Stimulated activated memory B cell treated with anti-CD40 and anti-IgM and Interleukin-4, amounts not matched to agents 10 μg/mL and 1 μg/mL and 100 μg/mL, for 72 hours (primary cell): ENCODE results near the gene BLOC1S5.
"Not testable (repeated sequence)": the region's sequence is repeated elsewhere in the genome, so short reads cannot be mapped to it uniquely, and the experiment has no call there.

ENCODE experiments used
- ATAC-seq: fragments of 150-1000 bp; cut with Tn5 transposase; 2 replicates; pipeline ENCODE4 v1.10.0; 2021
- H3K27ac Mint-ChIP-seq: one replicate; pipeline ENCODE4 v1.8.0; 2022; ENCODE audit warnings: mild to moderate bottlenecking, mixed read lengths
- H3K27me3 Mint-ChIP-seq: one replicate; pipeline ENCODE4 v1.8.0; 2022; ENCODE audit warnings: mixed read lengths
- H3K36me3 Mint-ChIP-seq: one replicate; pipeline ENCODE4 v1.8.0; 2022; ENCODE audit warnings: mixed read lengths
- H3K4me1 Mint-ChIP-seq: one replicate; pipeline ENCODE4 v1.8.0; 2022; ENCODE audit warnings: mixed read lengths
- H3K4me3 Mint-ChIP-seq: one replicate; pipeline ENCODE4 v1.8.0; 2022; ENCODE audit warnings: mild to moderate bottlenecking, moderate library complexity, mixed read lengths
- H3K9me3 Mint-ChIP-seq: one replicate; pipeline ENCODE4 v1.8.0; 2022; ENCODE audit warnings: mixed read lengths

Gene BLOC1S5

DNA sequence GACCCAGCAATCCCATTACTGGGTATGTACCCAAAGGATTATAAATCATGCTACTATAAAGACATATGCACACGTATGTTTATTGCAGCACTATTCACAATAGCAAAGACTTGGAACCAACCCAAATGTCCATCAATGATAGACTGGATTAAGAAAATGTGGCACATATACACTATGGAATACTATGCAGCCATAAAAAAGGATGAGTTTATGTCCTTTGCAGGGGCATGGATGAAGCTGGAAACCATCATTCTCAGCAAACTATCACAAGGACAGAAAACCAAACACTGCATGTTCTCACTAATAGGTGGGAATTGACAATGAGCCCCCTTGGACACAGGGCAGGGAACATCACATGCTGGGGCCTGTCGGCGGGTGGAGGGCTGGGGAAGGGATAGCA is 30.1 kb downstream of the BLOC1S5 start:
- not testable (repeated sequence) for H3K27me3 Mint-ChIP-seq, H3K27ac Mint-ChIP-seq, H3K4me3 Mint-ChIP-seq, ATAC-seq
- peaks cover 13% of the 10 kb centered on the region for H3K9me3 Mint-ChIP-seq
- H3K4me1 Mint-ChIP-seq = peaks cover 60% of the 10 kb centered on the region
- peaks cover 78% of the 10 kb centered on the region for H3K36me3 Mint-ChIP-seq

DNA sequence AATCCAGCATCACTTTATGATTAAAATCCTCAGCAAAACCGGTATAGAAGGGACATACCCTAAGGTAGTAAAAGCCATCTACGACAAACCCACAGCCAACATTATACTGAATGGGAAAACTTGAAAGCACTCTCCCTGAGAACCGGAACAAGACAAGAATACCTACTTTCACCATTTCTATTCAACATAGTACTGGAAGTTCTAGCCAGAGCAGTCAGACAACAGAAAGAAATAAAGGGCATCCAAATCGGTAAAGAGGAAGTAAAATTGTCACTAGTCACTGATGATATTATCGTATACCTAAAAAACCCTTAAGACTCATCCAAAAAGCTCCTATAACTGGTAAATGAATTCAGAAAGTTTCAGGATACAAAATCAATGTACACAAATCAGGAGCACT is 33.3 kb downstream of the BLOC1S5 start:
- H3K4me1 Mint-ChIP-seq = peaks cover 41% of the 10 kb centered on the region
- ATAC-seq = no peak
- peak overlapping the region; percentile 46 for H3K4me3 Mint-ChIP-seq
- H3K27me3 Mint-ChIP-seq = no peaks in the 10 kb centered on the region
- H3K9me3 Mint-ChIP-seq = peaks cover 10% of the 10 kb centered on the region
- peaks cover 58% of the 10 kb centered on the region for H3K36me3 Mint-ChIP-seq
- peak overlapping the region; percentile 74 for H3K27ac Mint-ChIP-seq

GRCh38 chr6:8029243-8029870 is 34.8 kb downstream of the BLOC1S5 start:
- no peaks in the 10 kb centered on the region for H3K27me3 Mint-ChIP-seq
- ATAC-seq = no peak
- peaks cover 8% of the 10 kb centered on the region for H3K9me3 Mint-ChIP-seq
- H3K27ac Mint-ChIP-seq = peak overlapping the region; percentile 27
- no peak overlapping the region for H3K4me3 Mint-ChIP-seq
- H3K4me1 Mint-ChIP-seq = peaks cover 32% of the 10 kb centered on the region
- peaks cover 48% of the 10 kb centered on the region for H3K36me3 Mint-ChIP-seq

DNA sequence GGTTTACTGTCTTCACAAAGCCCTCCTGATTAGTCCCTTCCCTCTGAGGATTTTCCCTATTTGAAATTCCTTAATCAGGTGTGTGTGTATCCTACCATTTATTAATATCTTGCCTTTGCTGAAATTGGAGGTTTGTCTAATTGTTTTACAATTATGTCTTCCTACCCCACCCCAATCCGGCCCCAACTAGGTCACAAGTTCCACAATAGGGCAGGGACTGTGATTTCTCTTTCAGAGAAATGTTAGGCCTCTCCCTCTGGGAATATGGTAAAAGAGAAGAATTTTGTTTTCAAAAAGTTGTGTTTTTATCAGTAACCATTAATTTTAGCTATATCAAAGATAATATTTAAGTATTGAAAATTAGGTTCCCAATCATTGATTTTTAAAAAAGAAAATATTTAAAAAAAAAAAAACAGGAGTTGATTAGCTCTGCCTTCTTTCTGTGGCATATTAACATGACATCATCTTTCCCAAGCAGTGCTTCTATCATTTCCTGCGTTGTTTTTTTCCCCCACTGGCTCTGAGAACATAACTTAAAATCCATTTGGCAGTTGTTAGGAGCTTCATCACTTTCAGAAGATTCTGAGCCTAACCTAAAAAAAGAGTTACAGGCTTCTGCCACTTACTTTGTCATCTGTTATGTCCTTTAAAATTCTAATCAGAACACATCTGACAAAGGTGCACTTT is 36.1 kb downstream of the BLOC1S5 start:
- Mint-ChIP-seq H3K27ac (no peak overlapping the region), H3K27me3 (no peaks in the 10 kb centered on the region), H3K4me1 (peaks cover 32% of the 10 kb centered on the region), H3K9me3 (peaks cover 4% of the 10 kb centered on the region), H3K4me3 (no peak overlapping the region), H3K36me3 (peaks cover 42% of the 10 kb centered on the region)
- ATAC-seq = no peak

DNA sequence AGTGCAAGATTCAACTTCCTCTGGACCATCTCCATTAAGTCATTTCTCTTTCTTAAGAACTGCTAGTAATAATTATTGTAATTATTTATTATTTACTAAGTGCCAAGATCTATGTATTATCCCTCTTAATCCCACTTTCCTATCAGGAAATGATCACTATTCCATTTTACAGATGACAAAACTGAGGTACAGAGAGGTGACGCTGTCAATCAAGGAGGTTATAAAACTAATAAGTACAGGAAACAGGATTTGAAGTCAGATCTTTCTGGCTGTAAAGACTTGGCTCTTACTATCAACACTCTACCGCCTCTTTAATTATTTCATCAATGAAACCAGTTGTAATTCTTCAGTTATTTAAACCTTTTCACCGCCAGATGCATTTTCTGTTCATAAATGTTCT is 37.4 kb downstream of the BLOC1S5 start:
- peaks cover 31% of the 10 kb centered on the region for H3K36me3 Mint-ChIP-seq
- H3K27ac Mint-ChIP-seq = no peak overlapping the region

GRCh38 chr6:8025191-8025590 is 39.0 kb downstream of the BLOC1S5 start:
- H3K9me3 Mint-ChIP-seq = peaks cover 2% of the 10 kb centered on the region

More for the DNA sequence above, 37.4 kb downstream of the BLOC1S5 start:
- Mint-ChIP-seq H3K27me3 (no peaks in the 10 kb centered on the region), H3K9me3 (no peaks in the 10 kb centered on the region), H3K4me1 (peaks cover 27% of the 10 kb centered on the region), H3K4me3 (no peak overlapping the region)
- no peak for ATAC-seq

GRCh38 chr6:8023638-8024037 is 40.6 kb downstream of the BLOC1S5 start:
- no peak for ATAC-seq
- no peak overlapping the region for H3K4me3 Mint-ChIP-seq
- no peak overlapping the region for H3K27ac Mint-ChIP-seq
- H3K9me3 Mint-ChIP-seq = peaks cover 2% of the 10 kb centered on the region
- H3K27me3 Mint-ChIP-seq = no peaks in the 10 kb centered on the region
- no peaks in the 10 kb centered on the region for H3K4me1 Mint-ChIP-seq
- peaks cover 30% of the 10 kb centered on the region for H3K36me3 Mint-ChIP-seq

More at GRCh38 chr6:8025191-8025590, 39.0 kb downstream of the BLOC1S5 start:
- no peak for ATAC-seq
- no peaks in the 10 kb centered on the region for H3K27me3 Mint-ChIP-seq
- no peak overlapping the region for H3K4me3 Mint-ChIP-seq
- peaks cover 12% of the 10 kb centered on the region for H3K4me1 Mint-ChIP-seq
- H3K27ac Mint-ChIP-seq = no peak overlapping the region
- H3K36me3 Mint-ChIP-seq = peaks cover 30% of the 10 kb centered on the region

GRCh38 chr6:8020083-8020482 is 44.1 kb downstream of the BLOC1S5 start:
- no peak for ATAC-seq
- Mint-ChIP-seq H3K27ac (peak overlapping the region; percentile 51), H3K27me3 (no peaks in the 10 kb centered on the region), H3K4me1 (peaks cover 14% of the 10 kb centered on the region), H3K36me3 (peaks cover 22% of the 10 kb centered on the region), H3K4me3 (no peak overlapping the region), H3K9me3 (peaks cover 2% of the 10 kb centered on the region)

DNA sequence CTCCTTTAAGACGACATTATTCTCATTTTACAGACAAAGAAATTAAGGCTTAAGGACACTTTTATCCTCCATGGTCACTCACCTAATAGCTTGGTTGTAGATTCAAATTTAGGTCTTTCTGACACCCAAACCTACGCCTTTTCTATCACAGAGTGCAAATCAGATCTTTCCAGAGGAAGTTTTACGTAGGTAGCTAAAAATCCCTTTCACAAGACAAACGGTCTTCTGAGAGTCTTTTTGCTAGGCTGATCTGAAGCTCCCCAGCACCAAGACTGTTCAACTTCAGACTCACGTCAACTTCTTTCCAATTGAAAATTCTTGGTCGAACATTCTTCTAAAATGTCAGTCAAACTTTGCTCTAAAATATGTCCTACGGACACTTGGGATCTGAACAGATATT is 46.5 kb downstream of the BLOC1S5 start:
- H3K4me3 Mint-ChIP-seq = peak overlapping the region; percentile 93
- peaks cover 2% of the 10 kb centered on the region for H3K9me3 Mint-ChIP-seq
- H3K27ac Mint-ChIP-seq = peak overlapping the region; percentile 89
- H3K36me3 Mint-ChIP-seq = peaks cover 19% of the 10 kb centered on the region
- no peaks in the 10 kb centered on the region for H3K27me3 Mint-ChIP-seq
- peaks cover 14% of the 10 kb centered on the region for H3K4me1 Mint-ChIP-seq
- ATAC-seq = peak; percentile 59

GRCh38 chr6:8017276-8017701 is 46.9 kb downstream of the BLOC1S5 start:
- Mint-ChIP-seq H3K36me3 (peaks cover 19% of the 10 kb centered on the region), H3K9me3 (peaks cover 2% of the 10 kb centered on the region), H3K27ac (peak overlapping the region; percentile 89), H3K4me1 (peaks cover 14% of the 10 kb centered on the region), H3K27me3 (no peaks in the 10 kb centered on the region), H3K4me3 (peak overlapping the region; percentile 93)
- ATAC-seq = peak; percentile 88

GRCh38 chr6:8014947-8015346 is 49.2 kb downstream of the BLOC1S5 start:
- H3K27me3 Mint-ChIP-seq = no peaks in the 10 kb centered on the region
- H3K27ac Mint-ChIP-seq = peak overlapping the region; percentile 42
- H3K9me3 Mint-ChIP-seq = no peaks in the 10 kb centered on the region
- H3K36me3 Mint-ChIP-seq = peaks cover 21% of the 10 kb centered on the region
- ATAC-seq = no peak
- H3K4me1 Mint-ChIP-seq = peaks cover 14% of the 10 kb centered on the region
- no peak overlapping the region for H3K4me3 Mint-ChIP-seq

GRCh38 chr6:8013763-8014162 is 50.4 kb downstream of the BLOC1S5 start:
- no peaks in the 10 kb centered on the region for H3K9me3 Mint-ChIP-seq
- peaks cover 22% of the 10 kb centered on the region for H3K36me3 Mint-ChIP-seq
- no peak for ATAC-seq
- H3K4me3 Mint-ChIP-seq = no peak overlapping the region
- H3K27ac Mint-ChIP-seq = no peak overlapping the region
- peaks cover 14% of the 10 kb centered on the region for H3K4me1 Mint-ChIP-seq
- no peaks in the 10 kb centered on the region for H3K27me3 Mint-ChIP-seq

DNA sequence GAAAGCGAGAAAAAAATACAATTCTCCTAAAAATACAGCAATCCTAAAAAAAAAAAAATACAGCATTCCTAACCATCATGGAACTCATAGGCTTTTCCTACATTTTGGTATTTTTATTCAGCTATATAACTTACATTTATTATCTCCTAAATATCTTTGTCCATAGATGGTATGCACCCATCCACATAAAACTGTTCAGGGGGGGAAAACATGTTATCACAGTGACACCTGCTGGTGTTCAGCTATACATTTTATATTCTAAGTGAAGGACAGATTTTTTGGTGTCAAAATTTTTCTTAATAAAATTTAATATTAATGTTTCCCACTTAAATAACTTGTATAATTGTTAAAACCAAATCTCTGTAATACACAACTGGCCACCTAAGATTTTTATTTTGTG is 58.0 kb downstream of the BLOC1S5 start:
- no peak for ATAC-seq
- Mint-ChIP-seq H3K9me3 (no peaks in the 10 kb centered on the region), H3K4me3 (no peak overlapping the region), H3K4me1 (peaks cover 7% of the 10 kb centered on the region), H3K36me3 (peaks cover 12% of the 10 kb centered on the region), H3K27me3 (no peaks in the 10 kb centered on the region), H3K27ac (no peak overlapping the region)

DNA sequence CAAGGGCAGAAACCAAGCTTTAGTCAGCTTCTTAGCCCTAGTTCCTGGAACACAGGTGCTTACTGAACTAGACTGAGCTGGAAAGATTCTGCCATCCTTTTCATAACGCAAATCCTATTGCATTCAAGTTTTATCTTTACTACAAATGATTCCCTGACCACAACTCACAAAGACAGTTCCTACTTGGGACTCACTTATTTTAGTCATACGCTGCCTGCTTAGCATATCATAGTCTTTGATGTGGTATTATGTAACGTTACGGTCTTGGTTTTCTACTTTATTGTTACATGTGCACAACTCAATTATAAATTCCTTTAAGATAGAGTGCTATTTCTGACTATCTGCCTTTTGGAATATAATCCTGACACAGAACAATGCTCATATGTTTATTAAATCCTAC is 59.1 kb downstream of the BLOC1S5 start:
- no peaks in the 10 kb centered on the region for H3K9me3 Mint-ChIP-seq
- H3K36me3 Mint-ChIP-seq = peaks cover 3% of the 10 kb centered on the region
- H3K27me3 Mint-ChIP-seq = no peaks in the 10 kb centered on the region
- no peak for ATAC-seq
- H3K4me3 Mint-ChIP-seq = no peak overlapping the region
- H3K4me1 Mint-ChIP-seq = peaks cover 7% of the 10 kb centered on the region
- no peak overlapping the region for H3K27ac Mint-ChIP-seq

DNA sequence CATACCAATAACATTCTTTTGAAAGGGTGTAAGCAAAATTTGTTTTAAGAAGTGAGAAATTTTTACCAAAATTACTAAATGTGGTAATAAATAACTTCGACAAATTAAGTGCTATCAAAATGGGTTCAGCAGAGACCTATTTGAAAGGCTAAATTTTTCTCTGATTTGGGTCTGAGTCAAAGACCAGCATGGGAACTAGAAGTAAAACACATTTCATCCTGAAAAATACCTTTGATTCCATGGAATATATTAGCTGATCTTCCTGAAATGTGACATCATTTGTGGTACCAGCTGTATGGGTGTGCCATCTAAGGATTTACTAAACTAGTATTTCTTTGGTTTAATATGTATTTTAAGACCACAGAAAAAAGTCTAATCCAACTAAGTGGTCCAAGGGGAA is 63.6 kb downstream of the BLOC1S5 start:
- Mint-ChIP-seq H3K27ac (no peak overlapping the region), H3K27me3 (no peaks in the 10 kb centered on the region), H3K36me3 (no peaks in the 10 kb centered on the region), H3K9me3 (no peaks in the 10 kb centered on the region), H3K4me3 (no peak overlapping the region), H3K4me1 (peaks cover 22% of the 10 kb centered on the region)
- no peak for ATAC-seq

- no peaks in the 10 kb centered on the region for H3K9me3 Mint-ChIP-seq
Measured at GRCh38 chr6:8000188-8000596, 64.0 kb downstream of the BLOC1S5 start.

More at GRCh38 chr6:8000188-8000596, 64.0 kb downstream of the BLOC1S5 start:
- Mint-ChIP-seq H3K36me3 (no peaks in the 10 kb centered on the region), H3K27me3 (no peaks in the 10 kb centered on the region), H3K4me3 (no peak overlapping the region), H3K27ac (no peak overlapping the region), H3K4me1 (peaks cover 22% of the 10 kb centered on the region)
- ATAC-seq = no peak
